Activated T-helper 17 cell treated with anti-CD3 and anti-CD28 coated beads, Interleukin-2, amount 50 U/mL, for 72 hours (primary cell): Measurements from ENCODE around the gene ITM2C. TPM values are rescaled to one million over a fixed set of nuclear protein-coding genes. Genes with fewer than 3 reads are reported as not detected.
A peak's percentile ranks its signal among the peaks of the same experiment; 100 is the strongest.

ENCODE experiments used
- ATAC-seq: fragments of 150-1000 bp; cut with Tn5 transposase; replicated peaks from 2 replicates; pipeline ENCODE4 v1.10.0; 2021; ENCODE audit warnings: mild to moderate bottlenecking, moderate library complexity
- H3K27ac Mint-ChIP-seq: one replicate; pipeline ENCODE4 v1.8.0; 2022; ENCODE audit warnings: mixed read lengths
- H3K27me3 Mint-ChIP-seq: one replicate; pipeline ENCODE4 v1.8.0; 2022; ENCODE audit warnings: mixed read lengths
- H3K36me3 Mint-ChIP-seq: one replicate; pipeline ENCODE4 v1.8.0; 2022; ENCODE audit warnings: low read depth, mild to moderate bottlenecking, mixed read lengths
- H3K4me1 Mint-ChIP-seq: one replicate; pipeline ENCODE4 v1.8.0; 2022; ENCODE audit warnings: mixed read lengths
- H3K4me3 Mint-ChIP-seq: one replicate; pipeline ENCODE4 v1.8.0; 2022; ENCODE audit warnings: mild to moderate bottlenecking, mixed read lengths
- H3K9me3 Mint-ChIP-seq: one replicate; pipeline ENCODE4 v1.8.0; 2022; ENCODE audit warnings: mixed read lengths
- total RNA-seq, 2 donors: library from RNA; stranded (reverse); gene quantifications; one replicate each; pipeline ENCODE4 v1.2.3, GENCODE V29; 2022

The ITM2C gene
- total RNA-seq, 2 donors from 2014 or later: 28.7 to 45.0 TPM

- no peak overlapping the region for H3K27ac Mint-ChIP-seq
- H3K27me3 Mint-ChIP-seq: peaks cover 20% of the 10 kb centered on the region
- no peaks in the 10 kb centered on the region for H3K36me3 Mint-ChIP-seq
- no peak for ATAC-seq
- peaks cover 9% of the 10 kb centered on the region for H3K9me3 Mint-ChIP-seq
- no peaks in the 10 kb centered on the region for H3K4me1 Mint-ChIP-seq
- H3K4me3 Mint-ChIP-seq: no peak overlapping the region
These were observed 24.4 kb upstream of the ITM2C start for GRCh38 chr2:230840301-230840700.

GRCh38 chr2:230842473-230842872 lies 22.3 kb upstream of the ITM2C start:
- peaks cover 26% of the 10 kb centered on the region for H3K27me3 Mint-ChIP-seq
- H3K9me3 Mint-ChIP-seq: peaks cover 9% of the 10 kb centered on the region
- no peak for ATAC-seq
- no peak overlapping the region for H3K4me3 Mint-ChIP-seq
- no peak overlapping the region for H3K27ac Mint-ChIP-seq
- no peaks in the 10 kb centered on the region for H3K36me3 Mint-ChIP-seq
- H3K4me1 Mint-ChIP-seq: peaks cover under 1% of the 10 kb centered on the region

- Mint-ChIP-seq H3K36me3 (no peaks in the 10 kb centered on the region), H3K27me3 (peaks cover 26% of the 10 kb centered on the region), H3K4me3 (no peak overlapping the region), H3K27ac (no peak overlapping the region), H3K9me3 (peaks cover 9% of the 10 kb centered on the region), H3K4me1 (peaks cover 6% of the 10 kb centered on the region)
- peak; percentile 28 for ATAC-seq
These were observed 21.6 kb upstream of the ITM2C start for GRCh38 chr2:230843132-230843531.

GRCh38 chr2:230846360-230846759 lies 18.4 kb upstream of the ITM2C start:
- Mint-ChIP-seq H3K27me3 (peaks cover 30% of the 10 kb centered on the region), H3K4me3 (no peak overlapping the region), H3K27ac (no peak overlapping the region), H3K36me3 (no peaks in the 10 kb centered on the region), H3K9me3 (no peaks in the 10 kb centered on the region), H3K4me1 (peaks cover 10% of the 10 kb centered on the region)
- no peak for ATAC-seq

GRCh38 chr2:230847883-230848388 lies 16.8 kb upstream of the ITM2C start:
- peaks cover 25% of the 10 kb centered on the region for H3K27me3 Mint-ChIP-seq
- H3K27ac Mint-ChIP-seq: peak overlapping the region; percentile 39

GRCh38 chr2:230849633-230850357 lies 14.9 kb upstream of the ITM2C start:
- Mint-ChIP-seq H3K9me3 (no peaks in the 10 kb centered on the region), H3K4me3 (no peak overlapping the region), H3K27ac (no peak overlapping the region), H3K4me1 (peaks cover 10% of the 10 kb centered on the region), H3K36me3 (no peaks in the 10 kb centered on the region), H3K27me3 (peaks cover 32% of the 10 kb centered on the region)
- ATAC-seq: peak; percentile 49

More at GRCh38 chr2:230847883-230848388, 16.8 kb upstream of the ITM2C start:
- Mint-ChIP-seq H3K4me1 (peaks cover 10% of the 10 kb centered on the region), H3K4me3 (peak overlapping the region; percentile 40), H3K36me3 (no peaks in the 10 kb centered on the region), H3K9me3 (no peaks in the 10 kb centered on the region)
- peak; percentile 94 for ATAC-seq

GRCh38 chr2:230850358-230850658 lies 14.4 kb upstream of the ITM2C start:
- Mint-ChIP-seq H3K36me3 (no peaks in the 10 kb centered on the region), H3K4me1 (peaks cover 10% of the 10 kb centered on the region), H3K27me3 (peaks cover 30% of the 10 kb centered on the region)

GRCh38 chr2:230852113-230852512 lies 12.6 kb upstream of the ITM2C start:
- Mint-ChIP-seq H3K27ac (no peak overlapping the region), H3K4me1 (peaks cover 10% of the 10 kb centered on the region), H3K36me3 (no peaks in the 10 kb centered on the region), H3K27me3 (peaks cover 37% of the 10 kb centered on the region), H3K9me3 (no peaks in the 10 kb centered on the region), H3K4me3 (no peak overlapping the region)
- ATAC-seq: no peak

More at GRCh38 chr2:230850358-230850658, 14.4 kb upstream of the ITM2C start:
- ATAC-seq: no peak
- no peak overlapping the region for H3K27ac Mint-ChIP-seq
- H3K9me3 Mint-ChIP-seq: no peaks in the 10 kb centered on the region
- no peak overlapping the region for H3K4me3 Mint-ChIP-seq

GRCh38 chr2:230861552-230862255 lies 3.0 kb upstream of the ITM2C start:
- H3K4me1 Mint-ChIP-seq: peaks cover 16% of the 10 kb centered on the region
- H3K27ac Mint-ChIP-seq: no peak overlapping the region
- peak overlapping the region; percentile 5 for H3K4me3 Mint-ChIP-seq
- H3K9me3 Mint-ChIP-seq: no peaks in the 10 kb centered on the region
- no peaks in the 10 kb centered on the region for H3K36me3 Mint-ChIP-seq
- ATAC-seq: no peak
- H3K27me3 Mint-ChIP-seq: peaks cover 16% of the 10 kb centered on the region

GRCh38 chr2:230862292-230862691 lies 2.5 kb upstream of the ITM2C start:
- Mint-ChIP-seq H3K27me3 (peaks cover 12% of the 10 kb centered on the region), H3K4me3 (no peak overlapping the region), H3K4me1 (peaks cover 21% of the 10 kb centered on the region), H3K27ac (no peak overlapping the region), H3K36me3 (no peaks in the 10 kb centered on the region), H3K9me3 (no peaks in the 10 kb centered on the region)
- no peak for ATAC-seq

- ATAC-seq: no peak
- Mint-ChIP-seq H3K27me3 (peaks cover 7% of the 10 kb centered on the region), H3K36me3 (no peaks in the 10 kb centered on the region), H3K4me3 (peak overlapping the region; percentile 73), H3K9me3 (no peaks in the 10 kb centered on the region), H3K27ac (no peak overlapping the region), H3K4me1 (peaks cover 21% of the 10 kb centered on the region)
These were observed 1.7 kb upstream of the ITM2C start for GRCh38 chr2:230863031-230863430.

GRCh38 chr2:230863442-230864121 lies 1.2 kb upstream of the ITM2C start:
- Mint-ChIP-seq H3K4me1 (peaks cover 21% of the 10 kb centered on the region), H3K9me3 (no peaks in the 10 kb centered on the region), H3K4me3 (peak overlapping the region; percentile 73), H3K27me3 (peaks cover 7% of the 10 kb centered on the region), H3K27ac (peak overlapping the region; percentile 51), H3K36me3 (no peaks in the 10 kb centered on the region)
- ATAC-seq: no peak

GRCh38 chr2:230864122-230864604 lies 579 bp upstream of the ITM2C start:
- H3K4me1 Mint-ChIP-seq: peaks cover 21% of the 10 kb centered on the region
- H3K36me3 Mint-ChIP-seq: no peaks in the 10 kb centered on the region
- H3K4me3 Mint-ChIP-seq: peak overlapping the region; percentile 73
- H3K27ac Mint-ChIP-seq: peak overlapping the region; percentile 51
- peak; percentile 4 for ATAC-seq
- H3K9me3 Mint-ChIP-seq: no peaks in the 10 kb centered on the region
- H3K27me3 Mint-ChIP-seq: peaks cover 7% of the 10 kb centered on the region

GRCh38 chr2:230865307-230865765 lies 594 bp downstream of the ITM2C start:
- peaks cover 7% of the 10 kb centered on the region for H3K27me3 Mint-ChIP-seq
- no peaks in the 10 kb centered on the region for H3K9me3 Mint-ChIP-seq
- peak overlapping the region; percentile 73 for H3K4me3 Mint-ChIP-seq
- no peak overlapping the region for H3K27ac Mint-ChIP-seq
- H3K4me1 Mint-ChIP-seq: peaks cover 21% of the 10 kb centered on the region
- H3K36me3 Mint-ChIP-seq: no peaks in the 10 kb centered on the region
- no peak for ATAC-seq
